HCT116 (cell line): ENCODE results near the gene C1QA. TPM values are rescaled to one million over a fixed set of nuclear protein-coding genes. Genes with fewer than 3 reads are reported as not detected.

Source experiments
- ATAC-seq: fragments of 200-7000 bp; cut with Tn5 transposase; 2 replicates; pipeline ENCODE4 v1.9.1; 2020; ENCODE audit warnings: mild to moderate bottlenecking, moderate library complexity
- BruUV-seq: library from RNA; stranded (reverse); fragments of 400-500 nt; replicated peaks from 2 replicates; lab custom pipeline; 2021; lab: Mats Ljungman, UMichigan
- CTCF ChIA-PET: fragments of 300-600 bp; sonication (Branson Sonifier 250); formaldehyde crosslinking; loops from one replicate; lab custom pipeline; 2021; ENCODE audit warnings: antibody characterized with exemption; lab: Charles Lee
- POLR2A ChIA-PET: fragments of 300-600, 350-600 bp; sonication (Branson Sonifier 250); formaldehyde crosslinking; loops from one replicate; lab custom pipeline; 2021; ENCODE audit warnings: antibody characterized with exemption; lab: Charles Lee
- RAD21 ChIA-PET, 2 experiments: fragments of 300-600 bp; sonication (Branson Sonifier 250); formaldehyde crosslinking; loops; one replicate each; lab custom pipeline; 2023; ENCODE audit warnings: low total read pairs in 2 of 2; ENCODE audit not compliant: uncharacterized antibody in 2 of 2, unreplicated experiment in 2 of 2, low non-redundant PET in 1 of 2; lab: Charles Lee
- DNase-seq: peaks from one replicate; pipeline ENCODE4 v3.0.0-alpha.2; 2010; ENCODE audit warnings: low read depth, low spot score
- H2AFZ ChIP-seq: fragments of 200-600 bp; shearing (Covaris generic), sonication (generic); 2 replicates; pipeline ENCODE4 v1.6.1; 2017; ENCODE audit warnings: low read depth, mixed run types, mixed read lengths, antibody characterized with exemption, low read length; ENCODE audit not compliant: poor library complexity, severe bottlenecking
- H3K27ac ChIP-seq: 2 replicates; pipeline ENCODE4 v1.5.1; 2012; ENCODE audit warnings: low read depth, low read length
- H3K27me3 ChIP-seq: fragments of 200-600 bp; sonication (generic); 2 replicates; pipeline ENCODE4 v1.6.1; 2016; ENCODE audit warnings: mixed run types, low read length, mixed read lengths; ENCODE audit not compliant: insufficient read depth
- H3K36me3 ChIP-seq, 2 experiments: fragments of 200-500 bp in 1 of 2; fragments of 200-600 bp in 1 of 2; sonication (Bioruptor generic) in 1 of 2; sonication (generic) in 1 of 2; 2 replicates each; pipeline versions ENCODE4 v1.5.1 to v1.6.1; 2014 to 2016; ENCODE audit warnings: low read length in 2 of 2, inconsistent platforms in 1 of 2, mixed read lengths in 1 of 2, mixed run types in 1 of 2; ENCODE audit not compliant: insufficient read depth in 2 of 2, control insufficient read depth in 1 of 2
- H3K4me1 ChIP-seq, 2 experiments: fragments of 200-600 bp in 1 of 2; sonication (generic) in 1 of 2; 2 replicates each; pipeline versions ENCODE4 v1.5.1 to v1.6.1; 2012 to 2017; ENCODE audit warnings: low read length in 2 of 2, inconsistent platforms in 1 of 2, mild to moderate bottlenecking in 1 of 2, mixed read lengths in 1 of 2, mixed run types in 1 of 2, moderate library complexity in 1 of 2; ENCODE audit not compliant: insufficient read depth in 2 of 2, control insufficient read depth in 1 of 2
- H3K4me2 ChIP-seq: fragments of 200-600 bp; sonication (generic); 2 replicates; pipeline ENCODE4 v1.6.1; 2017; ENCODE audit warnings: mixed run types, low read length, mixed read lengths
- H3K4me3 ChIP-seq, 2 experiments: fragments of 200-600 bp in 1 of 2; sonication (generic) in 1 of 2; replicated peaks in 1 of 2; 2 replicates each; pipeline ENCODE4 v1.5.1; 2011 to 2016; ENCODE audit warnings: low read length in 2 of 2, control low read depth in 1 of 2, low read depth in 1 of 2, mild to moderate bottlenecking in 1 of 2, mixed read lengths in 1 of 2, mixed run types in 1 of 2
- H3K79me2 ChIP-seq: fragments of 200-600 bp; sonication (generic); 2 replicates; pipeline ENCODE4 v1.6.1; 2017; ENCODE audit warnings: mild to moderate bottlenecking, mixed run types, low read length, moderate library complexity, mixed read lengths; ENCODE audit not compliant: insufficient read depth
- H3K9ac ChIP-seq: fragments of 200-600 bp; sonication (generic); 2 replicates; pipeline ENCODE4 v1.6.1; 2016; ENCODE audit warnings: low read length, mixed read lengths
- H3K9me2 ChIP-seq: fragments of 200-600 bp; sonication (generic), shearing (Covaris generic); 2 replicates; pipeline ENCODE4 v1.6.1; 2017; ENCODE audit warnings: mixed run types, mild to moderate bottlenecking, moderate library complexity; ENCODE audit not compliant: insufficient read depth
- H3K9me3 ChIP-seq, 2 experiments: fragments of 200-500 bp in 1 of 2; fragments of 200-600 bp in 1 of 2; sonication (Bioruptor generic) in 1 of 2; sonication (generic) in 1 of 2; 2 replicates each; pipeline ENCODE4 v1.6.1; 2014 to 2017; ENCODE audit warnings: low read length in 2 of 2, mixed read lengths in 2 of 2, inconsistent platforms in 1 of 2, low read depth in 1 of 2, mild to moderate bottlenecking in 1 of 2, mixed run types in 1 of 2, moderate library complexity in 1 of 2; ENCODE audit not compliant: control insufficient read depth in 1 of 2, insufficient read depth in 1 of 2
- H4K20me1 ChIP-seq: fragments of 200-600 bp; sonication (generic), shearing (Covaris generic); 2 replicates; pipeline ENCODE4 v1.6.1; 2017; ENCODE audit warnings: mixed run types, mild to moderate bottlenecking, moderate library complexity; ENCODE audit not compliant: insufficient read depth
- ELF1 ChIP-seq: IDR thresholded peaks from 2 replicates; pipeline ENCODE4 v1.6.1; 2012; ENCODE audit warnings: low read depth, borderline replicate concordance
- EZH2 ChIP-seq: fragments of 200-600 bp; sonication (generic); IDR thresholded peaks from 2 replicates; pipeline ENCODE4 v1.6.1; 2017; ENCODE audit warnings: antibody characterized with exemption, mixed run types
- EZH2phosphoT487 ChIP-seq: fragments of 200-600 bp; IDR thresholded peaks from 2 replicates; pipeline ENCODE4 v1.6.1; 2018; ENCODE audit warnings: antibody characterized with exemption, borderline replicate concordance
- FOSL1 ChIP-seq: IDR thresholded peaks from 2 replicates; pipeline ENCODE4 v1.6.1; 2012; ENCODE audit warnings: low read depth
- JUND ChIP-seq: IDR thresholded peaks from 2 replicates; pipeline ENCODE4 v1.6.1; 2012
- POLR2A ChIP-seq: IDR thresholded peaks from 2 replicates; pipeline ENCODE4 v1.7.0; 2011; ENCODE audit warnings: borderline replicate concordance; ENCODE audit not compliant: insufficient read depth, insufficient read length; ENCODE audit errors: extremely low read depth
- POLR2AphosphoS5 ChIP-seq: IDR thresholded peaks from 2 replicates; pipeline ENCODE4 v1.6.1; 2011; ENCODE audit warnings: mild to moderate bottlenecking, low read depth, low read length, moderate library complexity
- SP1 ChIP-seq: IDR thresholded peaks from 2 replicates; pipeline ENCODE4 v1.6.1; 2012; ENCODE audit warnings: low read depth
- SRF ChIP-seq: IDR thresholded peaks from 2 replicates; pipeline ENCODE4 v1.6.1; 2012; ENCODE audit warnings: low read depth
- TCF7L2 ChIP-seq: IDR thresholded peaks from 2 replicates; pipeline ENCODE4 v1.7.0; 2011; ENCODE audit warnings: borderline replicate concordance, inconsistent platforms; ENCODE audit not compliant: insufficient read depth, insufficient read length; ENCODE audit errors: extremely low read depth
- YY1 ChIP-seq: IDR thresholded peaks from 2 replicates; pipeline ENCODE4 v1.6.1; 2011; ENCODE audit warnings: low read length, low read depth, moderate library complexity, mild to moderate bottlenecking; ENCODE audit not compliant: insufficient replicate concordance; ENCODE audit errors: extremely low read depth
- ZFX ChIP-seq: fragments of 450-650 bp; IDR thresholded peaks from 2 replicates; pipeline ENCODE4 v1.6.1; 2017
- intact Hi-C: fragments of 100-400 bp; cut with micrococcal nuclease; formaldehyde crosslinking; loops from 2 replicates; pipeline ENCODE4 v1.10.0; 2022
- total RNA-seq: library from RNA; stranded (reverse); gene quantifications from one replicate; pipeline ENCODE4 v1.2.1, GENCODE V29; 2021; ENCODE audit not compliant: unreplicated experiment
- TF ChIP-seq, protein P1 (sequence below): IDR thresholded peaks from 2 replicates; pipeline ENCODE4 v1.6.1; 2012
- TF ChIP-seq, protein P2 (sequence below): IDR thresholded peaks from 2 replicates; pipeline ENCODE4 v1.6.1; 2012; ENCODE audit warnings: low read depth
- TF ChIP-seq, protein P3 (sequence below): IDR thresholded peaks from 2 replicates; pipeline ENCODE4 v1.6.1; 2012
- TF ChIP-seq, protein P4 (sequence below): IDR thresholded peaks from 2 replicates; pipeline ENCODE4 v1.6.1; 2011; ENCODE audit warnings: mild to moderate bottlenecking, low read length, moderate library complexity; ENCODE audit not compliant: insufficient replicate concordance; ENCODE audit errors: extremely low read depth
- TF ChIP-seq, protein P5 (sequence below), 3 experiments: fragments of 200-600 bp in 1 of 3; sonication (generic) in 1 of 3; IDR thresholded peaks in 2 of 3; conservative IDR thresholded peaks in 1 of 3; 2 replicates each; pipeline ENCODE4 v1.5.1; 2012 to 2017; ENCODE audit warnings: low read depth in 2 of 3, low read length in 2 of 3, antibody characterized with exemption in 1 of 3, borderline replicate concordance in 1 of 3, control low read depth in 1 of 3, mild to moderate bottlenecking in 1 of 3, mixed read lengths in 1 of 3, mixed run types in 1 of 3, moderate library complexity in 1 of 3; ENCODE audit not compliant: insufficient read depth in 1 of 3

C1QA gene
- total RNA-seq, 1 experiment from 2014 or later: 0.91 TPM

DNA sequence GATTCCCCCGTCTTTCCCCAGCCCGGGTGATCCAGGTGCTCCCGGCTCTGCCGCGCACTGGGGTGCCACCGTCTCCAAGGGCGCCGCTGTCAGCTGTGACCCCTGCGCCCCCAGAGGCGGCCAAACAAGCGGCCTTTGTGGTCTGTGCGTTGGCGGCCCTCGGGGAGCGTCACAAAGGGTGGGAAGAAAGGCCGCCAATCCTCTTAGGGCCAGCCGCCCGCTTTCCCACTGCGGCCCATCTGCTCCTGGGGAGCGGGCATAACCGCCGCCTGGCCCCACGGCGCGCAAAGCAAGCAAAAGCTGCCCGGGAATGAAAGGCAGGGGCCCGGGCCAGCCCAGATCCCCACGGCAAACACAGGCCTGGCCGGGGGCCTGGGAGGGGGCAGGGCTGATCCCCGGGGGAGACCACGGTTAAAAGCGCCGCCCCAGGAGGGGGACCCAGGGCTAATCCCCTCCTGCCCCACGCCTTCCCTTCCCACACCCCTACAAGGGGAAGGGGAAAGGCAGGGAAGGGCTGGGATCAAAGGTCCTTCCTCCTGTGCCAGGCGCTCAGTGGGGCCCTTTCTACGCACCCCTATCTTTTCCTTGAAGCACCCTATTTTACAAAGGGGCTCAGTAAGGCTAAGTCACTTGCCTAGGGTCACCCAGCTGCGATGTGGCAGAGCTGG, 40.6 kb downstream of the C1QA start:
- TF ChIP-seq, protein P1, sequence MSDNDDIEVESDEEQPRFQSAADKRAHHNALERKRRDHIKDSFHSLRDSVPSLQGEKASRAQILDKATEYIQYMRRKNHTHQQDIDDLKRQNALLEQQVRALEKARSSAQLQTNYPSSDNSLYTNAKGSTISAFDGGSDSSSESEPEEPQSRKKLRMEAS: no peak
- TF ChIP-seq TCF7L2 (no peak), FOSL1 (no peak), JUND (no peak), SRF (no peak), POLR2AphosphoS5 (no peak), YY1 (no peak), POLR2A (no peak), EZH2 (no peak), SP1 (no peak), ZFX (no peak), ELF1 (no peak), EZH2phosphoT487 (no peak)
- TF ChIP-seq, protein P2, sequence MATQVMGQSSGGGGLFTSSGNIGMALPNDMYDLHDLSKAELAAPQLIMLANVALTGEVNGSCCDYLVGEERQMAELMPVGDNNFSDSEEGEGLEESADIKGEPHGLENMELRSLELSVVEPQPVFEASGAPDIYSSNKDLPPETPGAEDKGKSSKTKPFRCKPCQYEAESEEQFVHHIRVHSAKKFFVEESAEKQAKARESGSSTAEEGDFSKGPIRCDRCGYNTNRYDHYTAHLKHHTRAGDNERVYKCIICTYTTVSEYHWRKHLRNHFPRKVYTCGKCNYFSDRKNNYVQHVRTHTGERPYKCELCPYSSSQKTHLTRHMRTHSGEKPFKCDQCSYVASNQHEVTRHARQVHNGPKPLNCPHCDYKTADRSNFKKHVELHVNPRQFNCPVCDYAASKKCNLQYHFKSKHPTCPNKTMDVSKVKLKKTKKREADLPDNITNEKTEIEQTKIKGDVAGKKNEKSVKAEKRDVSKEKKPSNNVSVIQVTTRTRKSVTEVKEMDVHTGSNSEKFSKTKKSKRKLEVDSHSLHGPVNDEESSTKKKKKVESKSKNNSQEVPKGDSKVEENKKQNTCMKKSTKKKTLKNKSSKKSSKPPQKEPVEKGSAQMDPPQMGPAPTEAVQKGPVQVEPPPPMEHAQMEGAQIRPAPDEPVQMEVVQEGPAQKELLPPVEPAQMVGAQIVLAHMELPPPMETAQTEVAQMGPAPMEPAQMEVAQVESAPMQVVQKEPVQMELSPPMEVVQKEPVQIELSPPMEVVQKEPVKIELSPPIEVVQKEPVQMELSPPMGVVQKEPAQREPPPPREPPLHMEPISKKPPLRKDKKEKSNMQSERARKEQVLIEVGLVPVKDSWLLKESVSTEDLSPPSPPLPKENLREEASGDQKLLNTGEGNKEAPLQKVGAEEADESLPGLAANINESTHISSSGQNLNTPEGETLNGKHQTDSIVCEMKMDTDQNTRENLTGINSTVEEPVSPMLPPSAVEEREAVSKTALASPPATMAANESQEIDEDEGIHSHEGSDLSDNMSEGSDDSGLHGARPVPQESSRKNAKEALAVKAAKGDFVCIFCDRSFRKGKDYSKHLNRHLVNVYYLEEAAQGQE: no peak
- TF ChIP-seq, protein P3, sequence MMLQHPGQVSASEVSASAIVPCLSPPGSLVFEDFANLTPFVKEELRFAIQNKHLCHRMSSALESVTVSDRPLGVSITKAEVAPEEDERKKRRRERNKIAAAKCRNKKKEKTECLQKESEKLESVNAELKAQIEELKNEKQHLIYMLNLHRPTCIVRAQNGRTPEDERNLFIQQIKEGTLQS: no peak
- TF ChIP-seq, protein P4, sequence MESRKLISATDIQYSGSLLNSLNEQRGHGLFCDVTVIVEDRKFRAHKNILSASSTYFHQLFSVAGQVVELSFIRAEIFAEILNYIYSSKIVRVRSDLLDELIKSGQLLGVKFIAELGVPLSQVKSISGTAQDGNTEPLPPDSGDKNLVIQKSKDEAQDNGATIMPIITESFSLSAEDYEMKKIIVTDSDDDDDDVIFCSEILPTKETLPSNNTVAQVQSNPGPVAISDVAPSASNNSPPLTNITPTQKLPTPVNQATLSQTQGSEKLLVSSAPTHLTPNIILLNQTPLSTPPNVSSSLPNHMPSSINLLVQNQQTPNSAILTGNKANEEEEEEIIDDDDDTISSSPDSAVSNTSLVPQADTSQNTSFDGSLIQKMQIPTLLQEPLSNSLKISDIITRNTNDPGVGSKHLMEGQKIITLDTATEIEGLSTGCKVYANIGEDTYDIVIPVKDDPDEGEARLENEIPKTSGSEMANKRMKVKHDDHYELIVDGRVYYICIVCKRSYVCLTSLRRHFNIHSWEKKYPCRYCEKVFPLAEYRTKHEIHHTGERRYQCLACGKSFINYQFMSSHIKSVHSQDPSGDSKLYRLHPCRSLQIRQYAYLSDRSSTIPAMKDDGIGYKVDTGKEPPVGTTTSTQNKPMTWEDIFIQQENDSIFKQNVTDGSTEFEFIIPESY: no peak
- TF ChIP-seq, protein P5, sequence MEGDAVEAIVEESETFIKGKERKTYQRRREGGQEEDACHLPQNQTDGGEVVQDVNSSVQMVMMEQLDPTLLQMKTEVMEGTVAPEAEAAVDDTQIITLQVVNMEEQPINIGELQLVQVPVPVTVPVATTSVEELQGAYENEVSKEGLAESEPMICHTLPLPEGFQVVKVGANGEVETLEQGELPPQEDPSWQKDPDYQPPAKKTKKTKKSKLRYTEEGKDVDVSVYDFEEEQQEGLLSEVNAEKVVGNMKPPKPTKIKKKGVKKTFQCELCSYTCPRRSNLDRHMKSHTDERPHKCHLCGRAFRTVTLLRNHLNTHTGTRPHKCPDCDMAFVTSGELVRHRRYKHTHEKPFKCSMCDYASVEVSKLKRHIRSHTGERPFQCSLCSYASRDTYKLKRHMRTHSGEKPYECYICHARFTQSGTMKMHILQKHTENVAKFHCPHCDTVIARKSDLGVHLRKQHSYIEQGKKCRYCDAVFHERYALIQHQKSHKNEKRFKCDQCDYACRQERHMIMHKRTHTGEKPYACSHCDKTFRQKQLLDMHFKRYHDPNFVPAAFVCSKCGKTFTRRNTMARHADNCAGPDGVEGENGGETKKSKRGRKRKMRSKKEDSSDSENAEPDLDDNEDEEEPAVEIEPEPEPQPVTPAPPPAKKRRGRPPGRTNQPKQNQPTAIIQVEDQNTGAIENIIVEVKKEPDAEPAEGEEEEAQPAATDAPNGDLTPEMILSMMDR (IDR thresholded peaks at IDR 0.05 in 2 of 3, conservative IDR thresholded peaks at IDR 0.05 in 1 of 3; ENCODE audit: borderline replicate concordance in 1 of 3, insufficient read depth in 1 of 3, low read depth in 2 of 3, low read length in 2 of 3): no peak
- Histone ChIP-seq H3K4me3 (no peak overlapping the region), H2AFZ (no peak overlapping the region), H3K9me3 (no peaks in the 10 kb centered on the region), H3K27ac (no peak overlapping the region), H3K79me2 (no peaks in the 10 kb centered on the region), H3K36me3 (no peaks in the 10 kb centered on the region), H3K9me2 (no peaks in the 10 kb centered on the region), H3K27me3 (no peaks in the 10 kb centered on the region), H3K4me1 (no peaks in the 10 kb centered on the region), H3K4me2 (no peak overlapping the region), H4K20me1 (no peaks in the 10 kb centered on the region), H3K9ac (no peak overlapping the region)
- ChIA-PET POLR2A (no interaction called here), CTCF (interaction anchor here (5.1 kb wide), 1 partner anchor 254 kb away, joined by 67 read pairs; no protein-coding TSS in a partner anchor), RAD21 (no interaction called here)
- intact Hi-C loops: no loop called here
- ATAC-seq (no peak), DNase-seq (no peak)
- no TSS peak for BruUV-seq
